ENCODE results near the gene DMKN.

Gene DMKN

GRCh38 chr19:35549174-35549788 lies 35.8 kb upstream of the DMKN start:
- H3K36me3 ChIP-seq (replicated peaks; ENCODE audit: low read depth, low read length) = peaks cover 19% of the 10 kb centered on the region
- no peak overlapping the region for H3K9ac ChIP-seq (ENCODE audit: low read length)
- peaks cover 21% of the 10 kb centered on the region for H3K4me1 ChIP-seq (ENCODE audit: low read length)
- TF ChIP-seq, protein P1, sequence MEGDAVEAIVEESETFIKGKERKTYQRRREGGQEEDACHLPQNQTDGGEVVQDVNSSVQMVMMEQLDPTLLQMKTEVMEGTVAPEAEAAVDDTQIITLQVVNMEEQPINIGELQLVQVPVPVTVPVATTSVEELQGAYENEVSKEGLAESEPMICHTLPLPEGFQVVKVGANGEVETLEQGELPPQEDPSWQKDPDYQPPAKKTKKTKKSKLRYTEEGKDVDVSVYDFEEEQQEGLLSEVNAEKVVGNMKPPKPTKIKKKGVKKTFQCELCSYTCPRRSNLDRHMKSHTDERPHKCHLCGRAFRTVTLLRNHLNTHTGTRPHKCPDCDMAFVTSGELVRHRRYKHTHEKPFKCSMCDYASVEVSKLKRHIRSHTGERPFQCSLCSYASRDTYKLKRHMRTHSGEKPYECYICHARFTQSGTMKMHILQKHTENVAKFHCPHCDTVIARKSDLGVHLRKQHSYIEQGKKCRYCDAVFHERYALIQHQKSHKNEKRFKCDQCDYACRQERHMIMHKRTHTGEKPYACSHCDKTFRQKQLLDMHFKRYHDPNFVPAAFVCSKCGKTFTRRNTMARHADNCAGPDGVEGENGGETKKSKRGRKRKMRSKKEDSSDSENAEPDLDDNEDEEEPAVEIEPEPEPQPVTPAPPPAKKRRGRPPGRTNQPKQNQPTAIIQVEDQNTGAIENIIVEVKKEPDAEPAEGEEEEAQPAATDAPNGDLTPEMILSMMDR (IDR thresholded peaks at IDR 0.05; ENCODE audit: low read depth, low read length) = peak; percentile 90
- no peak for TF ChIP-seq EZH2phosphoT487 (IDR thresholded peaks at IDR 0.05; ENCODE audit: low read depth)
- H3K9me3 ChIP-seq (ENCODE audit: insufficient read depth, low read length) = no peaks in the 10 kb centered on the region
- no peak overlapping the region for H2AFZ ChIP-seq (ENCODE audit: low read depth, low read length)
- H3K27me3 ChIP-seq (ENCODE audit: low read depth, low read length) = no peaks in the 10 kb centered on the region
- no peak overlapping the region for H3K4me3 ChIP-seq (ENCODE audit: low read length)
- H3K4me2 ChIP-seq (ENCODE audit: low read length) = no peak overlapping the region
- H3K27ac ChIP-seq (ENCODE audit: low read length) = no peak overlapping the region
- peaks cover 29% of the 10 kb centered on the region for H3K79me2 ChIP-seq (ENCODE audit: low read length)
- H4K20me1 ChIP-seq (ENCODE audit: insufficient read depth, low read length) = no peaks in the 10 kb centered on the region; the same call in 1 of the 2 replicates

GRCh38 chr19:35546532-35546931 lies 33.1 kb upstream of the DMKN start:
- no peaks in the 10 kb centered on the region; the same call in 1 of the 2 replicates for H4K20me1 ChIP-seq (ENCODE audit: insufficient read depth, low read length)
- peak overlapping the region; percentile 91 for H3K4me2 ChIP-seq (ENCODE audit: low read length)
- peaks cover 23% of the 10 kb centered on the region for H3K36me3 ChIP-seq (replicated peaks; ENCODE audit: low read depth, low read length)
- H3K4me1 ChIP-seq (ENCODE audit: low read length) = peaks cover 25% of the 10 kb centered on the region
- TF ChIP-seq, protein P1 (IDR thresholded peaks at IDR 0.05; ENCODE audit: low read depth, low read length) = no peak
- TF ChIP-seq EZH2phosphoT487 (IDR thresholded peaks at IDR 0.05; ENCODE audit: low read depth) = no peak
- H3K27ac ChIP-seq (ENCODE audit: low read length) = peak overlapping the region; percentile 46; the same call in 1 of the 2 replicates
- H3K9me3 ChIP-seq (ENCODE audit: insufficient read depth, low read length) = no peaks in the 10 kb centered on the region
- peak overlapping the region; percentile 89 for H3K4me3 ChIP-seq (ENCODE audit: low read length)
- H2AFZ ChIP-seq (ENCODE audit: low read depth, low read length) = no peak overlapping the region
- peak overlapping the region; percentile 94 for H3K9ac ChIP-seq (ENCODE audit: low read length)
- no peaks in the 10 kb centered on the region for H3K27me3 ChIP-seq (ENCODE audit: low read depth, low read length)
- H3K79me2 ChIP-seq (ENCODE audit: low read length) = peaks cover 36% of the 10 kb centered on the region

DNA sequence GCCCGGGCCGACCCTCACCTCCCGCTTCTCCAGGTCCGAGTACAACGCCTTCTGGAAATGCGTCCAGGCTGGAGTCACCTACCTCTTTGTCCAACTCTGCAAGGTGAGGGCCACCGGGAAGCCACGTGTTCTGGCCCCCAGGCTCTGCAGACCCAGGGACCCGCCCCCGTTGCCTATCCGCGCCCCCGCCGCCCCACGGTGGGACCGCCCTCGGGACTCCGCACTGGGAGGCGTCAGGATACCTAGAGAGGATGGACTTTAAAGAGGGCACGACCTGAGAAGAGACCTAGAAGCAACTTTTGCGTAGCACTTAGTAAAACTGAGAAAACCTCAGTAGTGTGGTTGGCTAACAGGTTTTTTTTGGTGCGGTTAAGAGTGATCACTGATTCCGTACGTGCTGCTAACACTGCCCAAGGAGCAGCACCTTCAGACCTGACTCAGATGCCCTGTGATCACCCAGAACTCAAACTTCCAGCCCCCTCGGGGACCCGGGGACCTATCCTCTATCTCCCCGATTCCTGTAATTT lies 32.5 kb upstream of the DMKN start:
- Histone ChIP-seq H3K9me3 (ENCODE audit: insufficient read depth, low read length) (no peaks in the 10 kb centered on the region), H3K9ac (ENCODE audit: low read length) (peak overlapping the region; percentile 94), H3K4me1 (ENCODE audit: low read length) (peaks cover 25% of the 10 kb centered on the region), H2AFZ (ENCODE audit: low read depth, low read length) (peak overlapping the region; percentile 78), H3K79me2 (ENCODE audit: low read length) (peaks cover 36% of the 10 kb centered on the region), H3K36me3 (replicated peaks; ENCODE audit: low read depth, low read length) (peaks cover 22% of the 10 kb centered on the region), H3K27me3 (ENCODE audit: low read depth, low read length) (no peaks in the 10 kb centered on the region), H4K20me1 (ENCODE audit: insufficient read depth, low read length) (no peaks in the 10 kb centered on the region; the same call in 1 of the 2 replicates), H3K4me3 (ENCODE audit: low read length) (peak overlapping the region; percentile 89), H3K27ac (ENCODE audit: low read length) (peak overlapping the region; percentile 46), H3K4me2 (ENCODE audit: low read length) (peak overlapping the region; percentile 91)
- TF ChIP-seq EZH2phosphoT487 (IDR thresholded peaks at IDR 0.05; ENCODE audit: low read depth) = no peak
- TF ChIP-seq, protein P1 (IDR thresholded peaks at IDR 0.05; ENCODE audit: low read depth, low read length) = no peak

DNA sequence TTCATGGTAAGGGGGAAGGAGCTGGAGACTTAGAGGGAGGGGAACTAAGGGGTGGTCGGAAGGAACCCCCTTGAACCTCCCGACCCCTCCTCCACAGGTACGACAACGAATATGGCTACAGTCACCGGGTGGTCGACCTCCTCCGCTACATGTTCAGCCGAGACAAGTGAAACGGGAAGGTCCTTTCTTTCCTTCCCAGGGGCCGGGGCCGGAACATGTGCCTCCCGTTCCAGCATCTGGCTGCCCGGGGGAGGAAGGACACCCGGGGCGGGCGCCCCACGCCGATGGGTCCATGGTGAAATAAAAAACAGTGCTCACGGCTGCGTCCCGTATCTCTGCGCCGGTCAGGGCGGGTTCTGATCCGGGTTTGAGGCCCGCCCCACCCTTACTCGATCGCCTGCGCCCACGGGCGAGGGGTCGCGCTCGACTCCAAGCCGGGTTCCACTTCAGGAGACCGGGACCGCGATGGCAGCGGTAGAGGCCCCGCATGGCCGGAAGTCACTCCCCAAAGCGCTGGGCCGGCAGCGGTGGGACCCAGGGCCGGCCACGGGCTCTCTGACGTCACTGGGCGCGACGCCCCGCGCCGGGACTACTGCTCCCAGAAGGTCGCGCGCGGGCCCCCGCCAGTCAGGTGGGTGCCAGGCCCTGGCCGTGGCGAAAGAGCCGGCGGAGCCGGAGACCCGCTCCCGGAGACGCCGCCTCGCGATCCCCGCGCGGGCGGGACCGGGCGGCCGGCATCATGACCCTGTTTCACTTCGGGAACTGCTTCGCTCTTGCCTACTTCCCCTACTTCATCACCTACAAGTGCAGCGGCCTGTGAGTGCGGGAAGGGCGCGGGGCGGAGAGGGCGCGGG lies 31.8 kb upstream of the DMKN start, which contains the start of gene TMEM147:
Gene TMEM147 (plus strand): TSS at position 626 of the 854 bp plus-strand sequence. CDS start 114 bp downstream, at position 740.
- peaks cover 18% of the 10 kb centered on the region for H3K36me3 ChIP-seq (replicated peaks; ENCODE audit: low read depth, low read length)
- H3K27ac ChIP-seq (ENCODE audit: low read length) = peak within 1 kb of the TSS; percentile 51
- peak within 1 kb of the TSS; percentile 99 for H3K4me2 ChIP-seq (ENCODE audit: low read length)
- no peaks in the 10 kb centered on the region for H3K9me3 ChIP-seq (ENCODE audit: insufficient read depth, low read length)
- no peaks in the 10 kb centered on the region for H3K27me3 ChIP-seq (ENCODE audit: low read depth, low read length)
- H4K20me1 ChIP-seq (ENCODE audit: insufficient read depth, low read length) = no peaks in the 10 kb centered on the region; the same call in 1 of the 2 replicates
- peak within 1 kb of the TSS; percentile 89 for H3K4me3 ChIP-seq (ENCODE audit: low read length)
- peaks cover 25% of the 10 kb centered on the region for H3K4me1 ChIP-seq (ENCODE audit: low read length)
- peak within 1 kb of the TSS; percentile 78 for H2AFZ ChIP-seq (ENCODE audit: low read depth, low read length)
- TF ChIP-seq EZH2phosphoT487 (IDR thresholded peaks at IDR 0.05; ENCODE audit: low read depth) = no peak
- TF ChIP-seq, protein P1 (IDR thresholded peaks at IDR 0.05; ENCODE audit: low read depth, low read length) = no peak
- H3K79me2 ChIP-seq (ENCODE audit: low read length) = peaks cover 36% of the 10 kb centered on the region
- H3K9ac ChIP-seq (ENCODE audit: low read length) = peak within 1 kb of the TSS; percentile 94

Measured in OCI-LY3 (cell line).